Vagina (tissue), 2 donors: ENCODE data around the gene FABP2.

Experiments used
- CTCF ChIP-seq, 3 experiments: fragments of 450-650 bp in 2 of 3; fragments of 200-600 bp in 1 of 3; sonication (generic) in 1 of 3; IDR thresholded peaks; one replicate each; pipeline ENCODE4 v1.5.1; 2017 to 2019; ENCODE audit warnings: antibody characterized with exemption in 3 of 3, mild to moderate bottlenecking in 2 of 3, moderate library complexity in 2 of 3
- POLR2A ChIP-seq, 2 donors: fragments of 450-650 bp; IDR thresholded peaks; one replicate each; pipeline ENCODE4 v1.6.1; 2017; ENCODE audit warnings: antibody characterized with exemption in 2 of 2, mild to moderate bottlenecking in 2 of 2, moderate library complexity in 2 of 2
- POLR2AphosphoS5 ChIP-seq, 2 donors: sonication (generic); formaldehyde crosslinking; IDR thresholded peaks; one replicate each; pipeline ENCODE4 v1.9.0; 2017; ENCODE audit warnings: antibody characterized with exemption in 2 of 2, mild to moderate bottlenecking in 2 of 2, low read depth in 1 of 2; ENCODE audit not compliant: insufficient read depth in 1 of 2

GRCh38 chr4:119337010-119337409 is 15.1 kb upstream of the FABP2 start:
- TF ChIP-seq CTCF (IDR thresholded peaks at IDR 0.05) = no peak
- no peak for TF ChIP-seq POLR2A (IDR thresholded peaks at IDR 0.05)
- TF ChIP-seq POLR2AphosphoS5 (IDR thresholded peaks at IDR 0.05; ENCODE audit: insufficient read depth in 1 of 2, low read depth in 1 of 2) = no peak
